GM18502 (cell line): ENCODE measurements around the gene MEX3D.

Source experiments
- ATAC-seq: cut with Tn5 transposase; IDR thresholded peaks from one replicate; pipeline ENCODE4 v1.9.1; 2021; ENCODE audit warnings: mild to moderate bottlenecking; ENCODE audit not compliant: unreplicated experiment, poor library complexity

The MEX3D gene

DNA sequence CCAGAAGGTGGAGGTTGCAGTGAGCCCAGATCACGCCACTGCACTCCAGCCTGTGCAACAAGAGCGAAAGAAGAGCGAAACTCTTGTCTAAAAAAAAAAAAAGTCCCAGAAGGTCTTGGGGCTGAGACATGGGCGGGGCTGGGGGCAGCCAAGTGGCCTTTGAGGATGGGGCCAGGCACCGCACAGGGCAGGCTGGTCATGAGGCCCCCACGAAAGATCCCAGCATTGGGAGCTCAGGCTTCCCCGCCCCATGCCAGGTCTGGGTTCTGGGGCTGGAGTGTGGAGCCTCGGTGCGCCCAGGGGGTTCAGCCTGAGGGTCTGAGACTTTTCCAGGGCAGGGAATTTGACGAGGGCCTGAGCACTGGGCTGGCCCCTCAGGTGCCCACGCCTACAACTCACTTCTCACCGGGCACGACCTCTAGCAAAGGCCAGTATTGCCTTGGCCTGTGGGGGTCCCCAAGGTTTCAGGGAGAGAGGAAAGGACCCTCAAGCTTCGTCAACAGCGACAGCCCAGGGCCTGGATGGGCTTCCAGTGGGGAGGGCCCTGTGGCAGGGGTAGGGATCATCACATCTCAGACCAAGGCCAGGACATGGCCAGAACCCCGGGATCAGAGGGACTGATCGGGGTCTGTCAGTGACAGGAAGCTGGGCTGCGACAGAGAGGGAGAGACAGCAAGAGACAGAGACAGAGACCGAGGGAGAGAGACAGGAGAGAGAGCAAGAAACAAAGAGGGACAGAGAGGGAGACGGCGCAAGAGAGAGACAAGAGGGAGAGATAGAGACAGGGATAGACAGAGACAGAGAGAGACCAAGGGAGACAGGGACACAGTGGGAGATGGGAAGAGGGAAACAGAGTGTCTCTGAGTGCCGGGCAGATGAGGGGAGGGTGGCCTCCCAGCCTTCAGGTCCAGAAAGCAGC lies 7.5 kb upstream of the MEX3D start:
- no peak for ATAC-seq

GRCh38 chr19:1574354-1575136 lies 6.4 kb upstream of the MEX3D start:
- no peak for ATAC-seq

DNA sequence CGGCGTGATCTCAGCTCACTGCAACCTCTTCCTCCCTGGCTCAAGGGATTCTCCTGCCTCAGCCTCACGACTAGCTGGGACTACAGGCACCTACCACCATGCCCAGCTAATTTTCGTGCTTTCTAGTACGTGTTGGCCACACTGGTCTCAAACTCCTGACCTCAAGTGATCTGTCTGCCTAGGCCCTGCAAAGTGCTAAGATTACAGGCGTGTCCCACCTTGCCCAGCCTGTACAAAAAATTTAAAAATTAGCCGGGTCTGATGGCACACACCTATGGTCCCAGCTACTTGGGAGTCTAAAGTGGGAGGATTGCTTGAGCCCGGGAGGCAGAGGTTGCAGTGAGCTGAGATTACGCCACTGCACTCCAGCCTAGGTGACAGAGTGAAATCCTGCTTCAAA lies 4.7 kb upstream of the MEX3D start:
- no peak for ATAC-seq

DNA sequence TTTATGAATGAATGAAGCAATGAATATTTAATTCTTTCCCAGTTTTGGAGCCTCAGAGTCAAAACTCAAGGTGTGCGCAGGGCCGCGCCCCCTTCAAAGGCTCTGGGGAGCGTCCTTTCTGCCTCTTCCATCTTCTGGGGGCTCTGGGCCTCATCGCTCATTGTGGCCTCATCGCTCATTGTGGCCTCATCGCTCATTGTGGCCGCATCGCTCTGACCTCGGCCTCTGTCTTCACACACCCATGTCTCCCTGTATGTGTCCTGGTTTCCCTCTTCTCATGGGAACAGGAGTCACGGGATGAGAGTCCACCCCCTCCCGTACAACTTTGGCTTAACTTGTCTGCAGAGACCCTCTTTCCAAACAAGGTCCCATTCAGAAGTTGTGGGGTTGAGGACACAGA lies 3.2 kb upstream of the MEX3D start:
- no peak for ATAC-seq

- no peak for ATAC-seq
Measured at GRCh38 chr19:1570836-1571235, 2.7 kb upstream of the MEX3D start.

- no peak for ATAC-seq
Measured at GRCh38 chr19:1569997-1570396, 1.9 kb upstream of the MEX3D start.

DNA sequence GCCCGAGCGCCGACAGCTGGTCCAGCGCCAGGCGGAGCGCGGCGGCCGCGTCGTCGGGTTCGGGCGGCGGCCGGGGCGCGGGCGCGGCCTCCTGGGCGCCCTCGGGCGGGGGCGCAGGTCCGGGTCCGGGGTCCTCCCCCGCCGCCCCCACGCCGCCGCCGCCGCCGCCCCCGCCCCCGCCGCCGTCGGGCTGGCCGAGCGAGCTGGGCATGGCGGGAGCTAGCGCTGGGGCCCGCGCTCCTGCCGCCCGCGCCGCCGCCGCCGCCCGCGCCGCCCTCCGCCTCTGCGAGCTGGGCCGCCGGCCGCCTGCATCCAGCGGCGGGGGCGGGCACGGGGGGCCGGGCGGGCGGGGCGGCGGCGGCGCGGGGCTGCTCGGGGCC lies 287 bp downstream of the MEX3D start:
- ATAC-seq = no peak

DNA sequence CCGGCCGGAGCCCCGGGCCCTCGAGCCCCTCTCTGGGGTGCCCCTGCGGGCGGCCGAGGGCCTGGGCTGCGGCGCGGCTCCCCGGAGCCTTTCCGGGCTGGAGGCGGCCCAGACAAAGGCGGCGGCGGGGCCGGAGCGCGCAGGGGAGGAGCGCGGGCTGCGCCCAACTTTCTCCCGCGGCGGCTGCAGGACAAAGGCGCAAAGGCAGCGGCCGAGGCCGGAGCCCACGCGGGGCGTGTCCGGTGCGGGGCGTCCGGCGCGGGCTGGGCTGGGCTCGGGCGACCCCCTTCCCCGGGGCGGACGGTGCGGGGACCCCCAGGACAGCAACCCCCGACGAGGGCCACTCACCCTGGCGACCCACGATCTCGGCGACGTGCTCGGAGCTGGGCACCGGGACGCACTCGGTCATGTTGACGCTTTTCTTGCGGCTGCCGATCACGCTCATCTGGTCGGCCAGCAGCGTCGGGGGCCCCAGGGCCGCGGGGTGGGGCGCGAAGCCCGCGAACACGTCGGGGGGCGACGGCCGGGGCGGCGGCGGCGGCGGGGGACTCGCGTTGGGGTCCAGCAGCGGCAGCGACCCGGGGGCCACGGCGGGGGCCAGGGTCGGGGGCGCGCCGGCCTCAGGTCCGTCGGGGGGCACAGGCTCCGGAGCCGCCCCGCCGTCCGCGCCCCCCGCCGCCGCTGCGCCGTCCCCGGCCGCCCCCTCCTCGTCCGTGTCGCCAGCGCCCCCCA lies 843 bp downstream of the MEX3D start:
- no peak for ATAC-seq

DNA sequence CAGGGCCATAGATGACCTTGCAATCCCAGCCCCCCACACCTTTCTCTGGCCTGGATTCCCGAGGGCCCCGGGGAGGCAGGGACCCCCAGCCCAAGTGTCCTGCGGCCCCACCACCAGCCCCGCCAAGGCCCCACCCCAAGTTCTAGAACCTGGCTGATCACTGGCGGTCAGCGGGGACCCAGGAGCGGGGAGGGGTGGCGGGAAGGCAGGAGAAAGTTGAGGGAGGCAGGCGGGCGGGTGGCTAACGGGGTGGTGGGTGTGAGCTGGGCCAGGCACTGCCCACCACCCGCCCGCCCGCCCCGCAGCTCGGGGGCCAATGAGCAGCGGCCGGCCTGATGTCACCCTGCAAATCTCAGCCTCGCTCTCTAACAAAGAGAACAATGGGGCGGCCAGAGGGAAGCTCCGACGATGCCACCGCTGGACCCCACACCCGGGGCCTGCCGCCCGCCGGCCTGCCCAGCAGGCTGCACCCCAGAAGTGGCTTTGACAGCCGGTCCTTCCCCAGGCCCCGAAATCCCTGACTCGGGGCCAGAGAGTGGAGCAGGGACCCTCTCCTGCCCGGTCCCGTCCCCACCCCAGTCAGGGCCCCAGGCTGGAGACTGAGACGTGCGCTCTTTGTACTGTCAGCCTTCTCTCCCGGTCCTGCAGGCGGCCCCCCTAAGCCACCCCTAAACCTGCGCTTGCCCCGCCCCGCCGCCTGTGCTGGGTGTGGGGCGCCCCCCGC lies 1.6 kb downstream of the MEX3D start:
- ATAC-seq = no peak

GRCh38 chr19:1563251-1563650 lies 4.9 kb downstream of the MEX3D start:
- no peak for ATAC-seq

- ATAC-seq = no peak
Measured at GRCh38 chr19:1561236-1561842, 6.8 kb downstream of the MEX3D start.

GRCh38 chr19:1560286-1560882 lies 7.7 kb downstream of the MEX3D start:
- ATAC-seq = no peak

GRCh38 chr19:1558552-1558951 lies 9.6 kb downstream of the MEX3D start:
- no peak for ATAC-seq

DNA sequence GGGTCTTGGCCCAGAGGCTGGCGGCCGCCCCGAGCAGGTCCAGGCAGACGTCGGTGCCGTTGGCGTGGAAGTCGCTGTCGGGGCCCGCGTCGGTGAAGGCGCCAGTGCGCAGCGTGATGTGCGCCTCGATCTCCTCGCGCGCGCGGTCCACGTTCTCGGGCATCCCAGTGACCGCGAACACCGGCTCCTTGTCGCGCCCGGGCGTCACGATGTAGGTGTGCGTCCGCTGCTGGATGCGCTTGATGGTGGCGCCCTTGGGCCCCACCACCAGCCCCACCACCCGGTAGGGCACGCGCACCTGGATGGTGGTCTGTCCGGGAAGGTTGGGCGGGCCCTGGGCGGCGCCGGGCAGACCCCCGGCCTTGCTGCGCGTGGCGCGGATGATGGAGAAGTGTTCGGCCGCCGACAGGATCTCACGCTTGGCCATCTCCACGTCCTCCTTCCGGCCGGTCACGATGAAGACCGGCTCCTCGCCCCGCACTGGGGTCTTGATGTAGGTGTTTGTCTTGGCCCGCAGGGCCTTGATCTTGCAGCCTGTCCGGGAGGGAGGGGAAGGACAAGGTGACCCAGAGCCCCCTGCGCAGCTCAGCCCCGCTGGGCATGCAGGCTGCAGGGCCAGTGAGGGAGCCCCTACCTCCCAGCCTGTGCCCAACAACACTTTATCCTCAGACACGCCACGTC lies 11.6 kb downstream of the MEX3D start:
- ATAC-seq = no peak

- ATAC-seq = no peak
Measured at GRCh38 chr19:1555487-1556389, 12.4 kb downstream of the MEX3D start.

DNA sequence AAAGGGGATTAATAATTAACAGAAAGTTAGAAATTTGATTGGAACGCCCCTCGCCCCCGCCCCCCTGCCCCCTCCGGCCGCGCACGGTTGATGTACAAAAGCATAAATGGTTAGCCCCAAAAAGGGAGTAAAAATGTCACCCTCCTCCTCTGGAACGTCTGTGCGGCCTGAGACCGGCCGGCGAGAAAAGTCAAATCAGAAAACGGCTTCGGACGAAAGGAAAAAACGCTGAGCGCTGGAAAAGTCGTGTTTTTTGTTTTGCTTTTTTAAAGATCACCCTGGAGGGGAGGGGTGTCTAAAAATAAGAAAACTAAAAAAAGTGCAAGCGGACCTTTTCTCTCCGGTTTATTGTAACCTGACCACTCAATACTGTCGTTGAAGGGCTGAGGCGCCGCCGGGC lies 13.2 kb downstream of the MEX3D start:
- ATAC-seq = no peak

- no peak for ATAC-seq
Measured at GRCh38 chr19:1553415-1553814, 14.7 kb downstream of the MEX3D start.
